Adipose tissue (tissue), 3 donors: Measurements from ENCODE around the gene CNTNAP2. TPM values are rescaled to one million over a fixed set of nuclear protein-coding genes. Genes with fewer than 3 reads are reported as not detected.

Source experiments
- H3K27ac ChIP-seq: one replicate; pipeline ENCODE4 v1.5.1; 2013; ENCODE audit warnings: low read depth, low read length
- WGBS, 3 donors: extraction: QIAGEN DNeasy Blood & Tissue Kit; methylation state at CpG; one replicate each; pipeline ENCODE4 v1.1.7; 2013; 5-methylcytosine and 5-hydroxymethylcytosine counted together
- polyA plus RNA-seq, 3 donors: library from polyadenylated mRNA; stranded (reverse); fragments of 200-250 nt; gene quantifications; one replicate each; pipeline ENCODE4 v1.2.3, GENCODE V29; 2013
- donor health status: healthy with polysubstance abuse.
- donor health status: Bipolar disorder and iron deficiency.
- donor health status: healthy.

CNTNAP2 gene
- polyA plus RNA-seq, 3 donors = under 0.01 to 0.03 (median 0.01) TPM

DNA sequence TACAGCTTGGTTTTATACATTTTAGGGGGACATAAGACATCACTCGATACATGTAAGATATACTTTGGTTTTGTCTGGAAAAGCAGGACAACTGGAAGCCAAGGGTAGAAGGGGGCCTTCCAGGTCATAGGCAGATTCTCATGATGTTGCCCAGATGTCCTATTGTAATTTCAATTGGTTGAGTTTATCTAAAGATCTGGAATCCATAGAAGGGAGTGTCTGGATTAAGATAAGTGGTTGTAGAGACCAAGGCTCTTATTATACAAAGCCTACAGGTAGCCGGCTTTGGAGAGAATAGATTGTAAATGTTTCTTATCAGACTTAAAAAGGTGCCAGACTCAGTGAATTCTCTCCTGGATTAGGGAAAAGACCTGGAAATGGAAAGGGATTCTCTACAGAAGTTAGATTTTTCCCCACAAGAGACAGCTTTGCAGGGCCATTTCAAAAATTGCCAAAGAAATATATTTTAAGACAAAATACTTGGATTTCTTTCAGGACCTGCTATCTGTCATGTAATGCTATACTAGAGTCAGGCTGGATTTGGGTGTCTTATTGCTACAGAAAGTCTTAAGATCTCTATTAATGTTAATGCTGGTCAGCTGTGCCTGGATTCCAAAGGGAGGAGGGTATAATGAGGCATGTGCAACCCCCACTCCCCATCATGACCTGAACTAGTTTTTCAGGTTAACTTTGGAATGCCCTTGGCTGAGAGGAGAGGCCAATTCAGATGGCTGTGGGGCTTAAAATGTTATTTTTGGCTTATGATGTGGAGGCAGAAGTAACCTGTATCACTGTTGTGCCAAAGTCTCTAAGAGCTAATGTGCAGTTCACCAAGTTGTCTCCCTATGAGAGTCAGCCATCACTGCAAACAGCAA, 1962.8 kb downstream of the CNTNAP2 start:
- H3K27ac ChIP-seq = no peak overlapping the region
- 87 to 92% (median 87%) methylated on average over 2 of the region's 2 CpGs for WGBS, 3 donors

GRCh38 chr7:148083448-148083847, 1966.8 kb downstream of the CNTNAP2 start:
- no peak overlapping the region for H3K27ac ChIP-seq
- 17 to 44% (median 41%) methylated on average over 1 of the region's 1 CpG for WGBS, 3 donors

DNA sequence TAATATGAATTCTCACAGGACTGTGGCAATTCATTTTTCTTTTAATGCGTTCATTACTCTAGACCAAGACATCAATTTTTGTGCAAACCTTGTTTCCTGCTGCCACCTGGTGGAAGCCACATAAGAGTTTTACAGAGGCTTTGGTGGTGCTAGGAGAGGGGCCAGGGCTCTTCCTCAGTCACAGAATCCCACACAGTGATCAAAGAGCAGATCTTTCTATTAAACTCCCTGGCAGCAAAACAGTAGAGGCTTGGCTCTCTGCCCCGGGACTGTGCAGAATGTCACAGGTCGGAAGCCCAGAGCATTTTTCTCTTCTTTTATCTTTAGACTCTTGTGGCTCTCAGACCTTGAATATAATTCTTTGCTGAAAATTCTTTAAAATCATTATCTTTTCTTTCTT, 1967.5 kb downstream of the CNTNAP2 start:
- no peak overlapping the region for H3K27ac ChIP-seq
- 3 to 7% (median 6%) methylated on average over 3 of the region's 3 CpGs for WGBS, 3 donors

GRCh38 chr7:148091882-148092281, 1975.3 kb downstream of the CNTNAP2 start:
- 41 to 53% (median 42%) methylated on average over 4 of the region's 4 CpGs for WGBS, 3 donors
- H3K27ac ChIP-seq = no peak overlapping the region

- no peak overlapping the region for H3K27ac ChIP-seq
- WGBS, 3 donors = 64 to 86% (median 82%) methylated on average over 9 of the region's 9 CpGs
These were observed 1977.0 kb downstream of the CNTNAP2 start for GRCh38 chr7:148093375-148094166.

GRCh38 chr7:148095066-148095465, 1978.5 kb downstream of the CNTNAP2 start:
- 34 to 44% (median 39%) methylated on average over 8 of the region's 8 CpGs for WGBS, 3 donors

GRCh38 chr7:148104136-148104716, 1987.6 kb downstream of the CNTNAP2 start:
- no peak overlapping the region for H3K27ac ChIP-seq
- 55 to 68% (median 56%) methylated on average over 4 of the region's 4 CpGs for WGBS, 3 donors

More at GRCh38 chr7:148095066-148095465, 1978.5 kb downstream of the CNTNAP2 start:
- no peak overlapping the region for H3K27ac ChIP-seq

DNA sequence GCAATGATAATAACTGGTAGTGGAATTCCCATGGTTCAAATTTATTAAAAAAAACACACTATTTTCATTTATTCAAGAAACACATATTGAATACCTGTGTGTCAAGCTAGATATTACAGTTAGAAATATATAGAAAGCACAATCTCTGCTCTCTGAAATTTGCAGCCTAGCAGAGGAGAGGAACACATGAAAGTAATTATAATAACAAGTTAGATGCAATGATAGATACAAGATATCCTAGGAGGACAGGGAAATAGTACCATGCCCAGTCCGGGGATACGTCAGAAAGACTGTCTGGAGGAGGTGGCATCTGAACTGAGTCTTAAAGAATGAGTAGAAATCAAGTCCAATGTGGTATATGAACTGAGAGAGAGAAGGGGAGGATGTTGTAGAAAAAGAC, 1988.3 kb downstream of the CNTNAP2 start:
- H3K27ac ChIP-seq = no peak overlapping the region
- 81 to 94% (median 89%) methylated on average over 2 of the region's 2 CpGs for WGBS, 3 donors

GRCh38 chr7:148105853-148106252, 1989.3 kb downstream of the CNTNAP2 start:
- H3K27ac ChIP-seq = no peak overlapping the region
- 89 to 96% (median 89%) methylated on average over 1 of the region's 1 CpG for WGBS, 3 donors

DNA sequence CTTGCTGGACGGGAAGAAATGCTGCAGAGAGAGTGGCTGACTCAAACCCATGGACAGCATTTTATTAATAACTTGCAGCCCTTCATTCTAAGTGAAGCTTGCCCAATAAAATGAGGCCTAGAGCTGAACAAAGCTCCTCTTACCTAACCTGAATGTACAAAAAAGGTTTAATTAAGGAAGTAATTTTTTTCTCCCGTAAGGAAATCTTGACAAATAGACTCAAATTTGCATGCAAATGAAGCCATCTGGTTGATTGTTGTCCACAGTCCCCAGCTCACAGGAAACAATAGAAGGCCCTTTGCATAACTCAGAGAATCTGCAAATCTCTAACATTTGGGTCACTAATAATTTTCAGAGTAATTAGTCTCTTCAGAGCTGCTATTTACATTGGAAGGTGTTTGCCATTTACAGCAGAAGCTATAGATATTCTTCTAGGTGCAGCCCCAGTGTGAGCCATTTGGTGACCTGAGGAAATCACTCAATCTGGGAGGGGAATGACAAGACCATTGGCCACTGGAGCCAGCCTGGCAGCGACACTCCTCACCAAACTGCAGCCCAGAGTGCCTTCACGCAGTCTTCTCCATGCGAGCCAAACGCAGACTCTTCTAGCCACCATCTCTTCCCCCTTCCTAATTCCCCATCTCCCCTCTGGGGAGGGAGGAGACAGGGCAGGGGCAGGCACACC, 1991.0 kb downstream of the CNTNAP2 start:
- H3K27ac ChIP-seq = no peak overlapping the region
- WGBS, 3 donors = 74 to 89% (median 85%) methylated on average over 6 of the region's 6 CpGs

- WGBS, 3 donors = 58 to 76% (median 73%) methylated on average over 4 of the region's 4 CpGs
These were observed 1991.8 kb downstream of the CNTNAP2 start for GRCh38 chr7:148108381-148108780.

DNA sequence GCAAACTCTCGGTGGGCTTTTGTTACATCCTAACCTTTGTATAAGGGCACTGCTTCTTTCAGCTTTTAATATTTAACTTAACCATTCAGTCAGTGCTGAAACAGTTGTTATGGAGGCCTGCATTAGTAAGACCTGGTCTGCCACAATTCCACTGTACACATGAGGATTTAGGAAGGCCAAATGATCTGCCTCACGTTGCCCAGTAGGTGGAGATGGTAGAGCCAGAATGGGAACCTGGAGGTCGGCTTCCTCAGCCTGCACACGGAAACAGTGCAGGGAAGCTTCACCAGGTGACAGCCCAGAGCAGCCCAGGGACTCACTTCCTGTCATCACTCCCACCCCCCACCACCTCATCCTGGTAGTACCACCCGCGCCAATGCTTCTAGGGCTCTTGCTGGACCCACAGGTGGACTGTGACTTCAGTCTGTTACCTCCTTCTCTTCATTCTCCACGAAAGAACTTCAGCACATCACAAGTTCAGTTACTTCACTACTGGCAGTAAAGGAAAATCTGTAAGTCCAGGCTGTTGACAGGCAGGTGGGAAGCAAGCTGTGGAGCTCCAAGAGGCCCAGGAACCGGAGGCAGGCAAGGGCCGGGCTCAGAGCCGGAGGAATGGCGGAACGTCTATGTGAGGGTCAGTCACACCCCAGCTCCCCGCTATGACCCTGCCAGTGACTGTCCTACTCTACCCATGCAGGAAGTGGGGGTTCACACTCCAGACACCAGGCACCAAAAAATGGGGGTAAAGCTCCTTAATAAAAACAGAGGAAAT, 1993.7 kb downstream of the CNTNAP2 start:
- H3K27ac ChIP-seq = no peak overlapping the region
- WGBS, 3 donors = 71 to 87% (median 84%) methylated on average over 13 of the region's 13 CpGs

More at GRCh38 chr7:148108381-148108780, 1991.8 kb downstream of the CNTNAP2 start:
- no peak overlapping the region for H3K27ac ChIP-seq

- 78 to 89% (median 87%) methylated on average over 3 of the region's 3 CpGs for WGBS, 3 donors
- no peak overlapping the region for H3K27ac ChIP-seq
These were observed 1998.2 kb downstream of the CNTNAP2 start for GRCh38 chr7:148114804-148115203.

DNA sequence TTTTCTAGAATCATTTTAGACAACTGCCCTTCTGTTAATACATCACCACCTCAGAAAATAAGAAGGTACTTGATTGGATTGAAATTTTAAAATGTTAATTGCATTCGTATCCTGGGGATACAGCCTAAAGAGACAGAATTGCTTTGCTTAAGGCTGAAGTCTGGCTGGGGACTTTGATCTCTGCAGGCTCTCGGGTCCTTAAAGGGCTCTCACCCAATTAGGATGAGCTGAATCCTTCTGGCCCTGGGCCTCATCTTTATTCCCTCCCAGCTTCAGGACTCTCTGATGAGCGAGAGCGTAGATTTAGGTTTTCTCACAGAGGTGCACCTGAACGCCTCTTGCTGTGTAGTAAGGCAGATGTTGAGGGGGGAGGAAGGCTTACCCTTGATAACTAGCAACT, 1998.7 kb downstream of the CNTNAP2 start:
- no peak overlapping the region for H3K27ac ChIP-seq
- 66 to 83% (median 71%) methylated on average over 5 of the region's 5 CpGs for WGBS, 3 donors

- WGBS, 3 donors = 33 to 65% (median 64%) methylated on average over 5 of the region's 5 CpGs
These were observed 1999.6 kb downstream of the CNTNAP2 start for GRCh38 chr7:148116195-148116594.

GRCh38 chr7:148116829-148117403, 2000.3 kb downstream of the CNTNAP2 start:
- no peak overlapping the region for H3K27ac ChIP-seq
- WGBS, 3 donors = 62 to 79% (median 72%) methylated on average over 4 of the region's 4 CpGs

More at GRCh38 chr7:148116195-148116594, 1999.6 kb downstream of the CNTNAP2 start:
- H3K27ac ChIP-seq = no peak overlapping the region

DNA sequence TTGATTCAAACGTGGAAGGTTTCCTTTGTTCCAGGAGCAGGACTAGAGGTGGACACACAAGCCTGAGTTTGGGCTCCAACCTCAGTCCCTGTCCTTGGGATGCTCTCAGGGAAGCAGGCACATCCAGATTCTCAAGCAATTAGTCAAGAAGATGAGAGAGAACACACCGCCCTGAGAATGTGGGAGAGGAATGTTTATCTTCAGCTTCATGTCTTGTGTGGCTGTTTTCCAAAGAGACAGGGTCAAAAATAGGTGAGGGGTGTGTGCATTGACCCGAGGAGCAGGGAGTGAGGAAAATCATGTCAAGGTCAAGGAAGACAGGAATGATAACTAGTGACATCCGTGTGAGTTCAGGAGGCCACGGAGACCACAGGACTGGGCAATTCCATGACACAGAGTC, 2001.8 kb downstream of the CNTNAP2 start:
- no peak overlapping the region for H3K27ac ChIP-seq
- WGBS, 3 donors = 44 to 62% (median 57%) methylated on average over 5 of the region's 5 CpGs
